SK-N-SH (cell line): ENCODE measurements around the gene DELE1. TPM values are rescaled to one million over a fixed set of nuclear protein-coding genes. Genes with fewer than 3 reads are reported as not detected.

Source experiments
- CTCF ChIA-PET: fragments of 300-600, 350-600 bp; formaldehyde crosslinking; extraction: SDS; loops from one replicate; lab custom pipeline; 2021; lab: Yijun Ruan, JAX
- POLR2A ChIA-PET: fragments of 350-600 bp; sonication (Branson Sonifier 250); formaldehyde crosslinking; extraction: SDS; loops from one replicate; lab custom pipeline; 2020; ENCODE audit warnings: antibody characterized with exemption, inconsistent platforms; lab: Yijun Ruan, JAX
- DNase-seq: peaks from one replicate; pipeline ENCODE4 v3.0.0; 2012
- H2AFZ ChIP-seq: fragments of 200-600 bp; sonication (generic); 2 replicates; pipeline ENCODE4 v1.8.1; 2016; ENCODE audit warnings: antibody characterized with exemption, mild to moderate bottlenecking, low read depth
- H3F3A ChIP-seq: fragments of 200-600 bp; sonication (generic); replicated peaks from 2 replicates; pipeline ENCODE3; 2016; ENCODE audit warnings: antibody characterized with exemption, mild to moderate bottlenecking; ENCODE audit not compliant: insufficient read depth
- H3K27ac ChIP-seq, 2 experiments: fragments of 200-500 bp in 1 of 2; fragments of 200-600 bp in 1 of 2; sonication (Bioruptor generic) in 1 of 2; sonication (generic), shearing (Covaris generic) in 1 of 2; 2 replicates each; pipeline versions ENCODE4 v1.5.1 to v1.6.1; 2014 to 2016; ENCODE audit warnings: low read depth in 2 of 2, inconsistent platforms in 1 of 2, low read length in 1 of 2, mild to moderate bottlenecking in 1 of 2, mixed read lengths in 1 of 2
- H3K27me3 ChIP-seq: fragments of 200-600 bp; sonication (generic), shearing (Covaris generic); 2 replicates; pipeline ENCODE4 v1.6.1; 2016; ENCODE audit warnings: mixed run types; ENCODE audit not compliant: insufficient read depth
- H3K36me3 ChIP-seq, 2 experiments: fragments of 200-500 bp in 1 of 2; fragments of 200-600 bp in 1 of 2; sonication (Bioruptor generic) in 1 of 2; sonication (generic) in 1 of 2; replicated peaks in 1 of 2; 2 replicates each; pipeline versions ENCODE3 to v1.5.1; 2014 to 2016; ENCODE audit warnings: low read length in 1 of 2, mild to moderate bottlenecking in 1 of 2; ENCODE audit not compliant: insufficient read depth in 2 of 2, control insufficient read depth in 1 of 2
- H3K4me1 ChIP-seq, 2 experiments: fragments of 200-500 bp in 1 of 2; fragments of 200-600 bp in 1 of 2; sonication (Bioruptor generic) in 1 of 2; sonication (generic), shearing (Covaris generic) in 1 of 2; 2 replicates each; pipeline versions ENCODE4 v1.5.1 to v1.6.1; 2014 to 2016; ENCODE audit warnings: low read depth in 1 of 2, low read length in 1 of 2, mixed run types in 1 of 2; ENCODE audit not compliant: insufficient read depth in 2 of 2, control insufficient read depth in 1 of 2
- H3K4me2 ChIP-seq: fragments of 200-600 bp; sonication (generic), shearing (Covaris generic); 2 replicates; pipeline ENCODE4 v1.6.1; 2017; ENCODE audit warnings: mixed run types
- H3K4me3 ChIP-seq, 2 experiments: fragments of 200-500 bp in 1 of 2; fragments of 200-600 bp in 1 of 2; sonication (Bioruptor generic) in 1 of 2; sonication (generic), shearing (Covaris generic) in 1 of 2; 2 replicates each; pipeline versions ENCODE4 v1.5.1 to v1.8.1; 2014 to 2016; ENCODE audit warnings: low read depth in 2 of 2, inconsistent platforms in 1 of 2, low read length in 1 of 2, mild to moderate bottlenecking in 1 of 2, mixed read lengths in 1 of 2, moderate library complexity in 1 of 2
- H3K79me2 ChIP-seq: fragments of 200-600 bp; sonication (generic); 2 replicates; pipeline ENCODE4 v1.8.1; 2017; ENCODE audit warnings: mild to moderate bottlenecking; ENCODE audit not compliant: insufficient read depth
- H3K9ac ChIP-seq: fragments of 200-600 bp; sonication (generic); 2 replicates; pipeline ENCODE4 v1.6.1; 2017; ENCODE audit warnings: mixed run types
- H3K9me2 ChIP-seq: fragments of 200-600 bp; sonication (generic); 2 replicates; pipeline ENCODE4 v1.6.1; 2017; ENCODE audit warnings: mixed run types
- H3K9me3 ChIP-seq: fragments of 200-600 bp; sonication (generic); 2 replicates; pipeline ENCODE4 v1.6.1; 2017; ENCODE audit warnings: mixed run types, mild to moderate bottlenecking, moderate library complexity
- H4K20me1 ChIP-seq: fragments of 200-600 bp; sonication (generic); 2 replicates; pipeline ENCODE4 v1.6.1; 2017; ENCODE audit warnings: mild to moderate bottlenecking, mixed run types; ENCODE audit not compliant: insufficient read depth
- CHD2 ChIP-seq: fragments of 150-350 bp; IDR thresholded peaks from 2 replicates; pipeline ENCODE4 v1.6.1; 2018; ENCODE audit warnings: low read length; ENCODE audit not compliant: partially characterized antibody
- CTCF ChIP-seq: fragments of 200-600 bp; sonication (generic); IDR thresholded peaks from 2 replicates; pipeline ENCODE4 v1.6.1; 2017; ENCODE audit warnings: antibody characterized with exemption, mild to moderate bottlenecking, moderate library complexity
- ELF1 ChIP-seq: IDR thresholded peaks from 2 replicates; pipeline ENCODE4 v1.4.0; 2012
- GABPA ChIP-seq: IDR thresholded peaks from 2 replicates; pipeline ENCODE4 v1.4.0; 2012; ENCODE audit warnings: low read depth, mild to moderate bottlenecking
- IRF3 ChIP-seq: fragments of 150-350 bp; IDR thresholded peaks from 2 replicates; pipeline ENCODE4 v1.6.1; 2016; ENCODE audit warnings: mild to moderate bottlenecking, low read depth, low read length
- MAX ChIP-seq: IDR thresholded peaks from 2 replicates; pipeline ENCODE4 v1.4.0; 2012; ENCODE audit warnings: low read depth
- MEF2A ChIP-seq: IDR thresholded peaks from 2 replicates; pipeline ENCODE4 v1.4.0; 2012; ENCODE audit warnings: low read depth, borderline replicate concordance
- MXI1 ChIP-seq: IDR thresholded peaks from 2 replicates; pipeline ENCODE4 v1.6.1; 2012; ENCODE audit warnings: mild to moderate bottlenecking, low read depth, low read length, improper control_type of control experiment
- PBX3 ChIP-seq: IDR thresholded peaks from 2 replicates; pipeline ENCODE4; 2012
- RAD21 ChIP-seq: IDR thresholded peaks from 2 replicates; pipeline ENCODE4 v1.6.1; 2012; ENCODE audit warnings: mild to moderate bottlenecking, low read length
- RCOR1 ChIP-seq: fragments of 150-350 bp; IDR thresholded peaks from 2 replicates; pipeline ENCODE4 v1.6.1; 2017; ENCODE audit warnings: antibody characterized with exemption, low read length
- RFX5 ChIP-seq: IDR thresholded peaks from 2 replicates; pipeline ENCODE4 v1.6.1; 2012; ENCODE audit warnings: mild to moderate bottlenecking, improper control_type of control experiment, low read length
- RXRA ChIP-seq: IDR thresholded peaks from 2 replicates; pipeline ENCODE4 v1.4.0; 2012; ENCODE audit warnings: low read depth, mild to moderate bottlenecking, borderline replicate concordance
- SIN3A ChIP-seq: IDR thresholded peaks from 2 replicates; pipeline ENCODE4 v1.6.1; 2012; ENCODE audit warnings: low read depth, mild to moderate bottlenecking, low read length, moderate library complexity, borderline replicate concordance
- SMC3 ChIP-seq: IDR thresholded peaks from 2 replicates; pipeline ENCODE4 v1.6.1; 2012; ENCODE audit warnings: low read depth, low read length, improper control_type of control experiment
- TAF1 ChIP-seq: IDR thresholded peaks from 2 replicates; pipeline ENCODE4 v1.6.1; 2012; ENCODE audit warnings: low read depth, mild to moderate bottlenecking, low read length, moderate library complexity, borderline replicate concordance
- TCF12 ChIP-seq: IDR thresholded peaks from 2 replicates; pipeline ENCODE4 v1.4.0; 2012
- YY1 ChIP-seq: IDR thresholded peaks from 2 replicates; pipeline ENCODE4 v1.4.0; 2012; ENCODE audit warnings: low read depth, mild to moderate bottlenecking
- whole genome bisulfite sequencing: methylation state at CpG from one replicate; pipeline ENCODE4 v1.1.6; 2017; ENCODE audit warnings: low lambda C conversion rate; 5-methylcytosine and 5-hydroxymethylcytosine counted together
- polyA plus RNA-seq, 3 experiments: library from polyadenylated mRNA; depleted of rRNA; stranded (reverse); fragments of >200 nt; gene quantifications; 2 replicates each; pipeline ENCODE4 v1.2.3, GENCODE V29; 2012
- TF ChIP-seq, protein P1 (sequence below): IDR thresholded peaks from 2 replicates; pipeline ENCODE4 v1.4.0; 2012; ENCODE audit warnings: low read depth, borderline replicate concordance
- TF ChIP-seq, protein P2 (sequence below): fragments of 150-350 bp; IDR thresholded peaks from 2 replicates; pipeline ENCODE4 v1.6.1; 2017; ENCODE audit warnings: antibody characterized with exemption, low read length, low read depth, borderline replicate concordance

DELE1 gene
- polyA plus RNA-seq, 1 of the 3 experiments (the other 2 are of a cell fraction): 60.3 TPM

DNA sequence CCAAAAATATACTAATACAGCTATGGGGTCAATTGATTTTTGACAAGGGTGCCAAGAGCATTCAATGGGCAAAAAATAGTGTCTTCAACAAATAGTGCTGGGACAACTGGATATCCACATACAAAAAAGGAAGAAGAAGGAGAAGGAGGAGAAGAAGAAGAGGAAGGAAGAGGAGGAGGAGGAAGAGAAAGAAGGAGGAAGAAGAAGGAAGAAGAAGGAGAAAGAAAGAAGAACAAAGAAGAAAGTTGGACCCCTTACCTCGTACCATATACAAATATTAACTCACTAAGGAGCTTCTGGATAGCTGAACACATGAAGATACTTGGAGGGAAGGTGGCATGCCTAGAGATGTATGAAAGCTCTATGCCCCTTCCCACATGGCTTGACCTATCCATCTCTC is 17.2 kb upstream of the DELE1 start (continued):
- TF ChIP-seq, protein P1, sequence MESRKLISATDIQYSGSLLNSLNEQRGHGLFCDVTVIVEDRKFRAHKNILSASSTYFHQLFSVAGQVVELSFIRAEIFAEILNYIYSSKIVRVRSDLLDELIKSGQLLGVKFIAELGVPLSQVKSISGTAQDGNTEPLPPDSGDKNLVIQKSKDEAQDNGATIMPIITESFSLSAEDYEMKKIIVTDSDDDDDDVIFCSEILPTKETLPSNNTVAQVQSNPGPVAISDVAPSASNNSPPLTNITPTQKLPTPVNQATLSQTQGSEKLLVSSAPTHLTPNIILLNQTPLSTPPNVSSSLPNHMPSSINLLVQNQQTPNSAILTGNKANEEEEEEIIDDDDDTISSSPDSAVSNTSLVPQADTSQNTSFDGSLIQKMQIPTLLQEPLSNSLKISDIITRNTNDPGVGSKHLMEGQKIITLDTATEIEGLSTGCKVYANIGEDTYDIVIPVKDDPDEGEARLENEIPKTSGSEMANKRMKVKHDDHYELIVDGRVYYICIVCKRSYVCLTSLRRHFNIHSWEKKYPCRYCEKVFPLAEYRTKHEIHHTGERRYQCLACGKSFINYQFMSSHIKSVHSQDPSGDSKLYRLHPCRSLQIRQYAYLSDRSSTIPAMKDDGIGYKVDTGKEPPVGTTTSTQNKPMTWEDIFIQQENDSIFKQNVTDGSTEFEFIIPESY: no peak
- no peak for TF ChIP-seq CHD2
- TF ChIP-seq IRF3: no peak

DNA sequence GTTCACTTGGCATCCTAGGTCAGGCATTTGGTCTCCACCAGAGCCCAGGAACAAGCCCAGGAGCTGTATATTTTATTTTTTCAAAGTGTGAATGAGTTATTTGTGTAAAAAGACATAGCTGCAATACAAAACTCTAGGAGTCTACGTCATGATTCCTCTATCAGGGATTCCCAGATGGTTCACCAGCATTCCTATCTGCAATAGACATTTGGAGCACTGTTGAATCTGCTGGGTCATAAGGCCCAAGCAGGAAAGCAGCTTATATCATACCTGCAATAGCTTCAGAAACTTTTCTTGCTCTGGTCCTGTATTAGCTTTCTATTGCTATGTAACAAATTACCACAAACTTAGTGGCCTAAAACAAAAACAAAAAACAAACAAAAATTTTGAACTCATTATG is 16.7 kb upstream of the DELE1 start:
- H3K36me3 ChIP-seq: no peaks in the 10 kb centered on the region
- no peak for TF ChIP-seq TCF12
- TF ChIP-seq PBX3: no peak
- no peak for TF ChIP-seq MXI1
- no peak for TF ChIP-seq RAD21
- no peak for TF ChIP-seq RXRA
- TF ChIP-seq SMC3: no peak
- TF ChIP-seq ELF1: no peak
- no peak for TF ChIP-seq CTCF
- TF ChIP-seq RCOR1: no peak
- TF ChIP-seq, protein P2, sequence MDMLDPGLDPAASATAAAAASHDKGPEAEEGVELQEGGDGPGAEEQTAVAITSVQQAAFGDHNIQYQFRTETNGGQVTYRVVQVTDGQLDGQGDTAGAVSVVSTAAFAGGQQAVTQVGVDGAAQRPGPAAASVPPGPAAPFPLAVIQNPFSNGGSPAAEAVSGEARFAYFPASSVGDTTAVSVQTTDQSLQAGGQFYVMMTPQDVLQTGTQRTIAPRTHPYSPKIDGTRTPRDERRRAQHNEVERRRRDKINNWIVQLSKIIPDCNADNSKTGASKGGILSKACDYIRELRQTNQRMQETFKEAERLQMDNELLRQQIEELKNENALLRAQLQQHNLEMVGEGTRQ: no peak
- no peak for TF ChIP-seq MEF2A
- no peak for TF ChIP-seq RFX5
- TF ChIP-seq YY1: no peak
- TF ChIP-seq TAF1: no peak
- TF ChIP-seq SIN3A: no peak
- no peak for TF ChIP-seq GABPA
- no peak for TF ChIP-seq MAX
- TF ChIP-seq, all 33 proteins: peak for 0
- 0% methylated on average over 1 of the region's 1 CpG for WGBS
- Histone ChIP-seq H3K9me3 (no peaks in the 10 kb centered on the region), H3K4me1 (peaks cover 0 to 13% of the 10 kb centered on the region in 2 experiments; a peak in 1 of 4 replicates), H3K9ac (no peak overlapping the region), H3K4me3 (no peak overlapping the region), H3F3A (no peaks in the 10 kb centered on the region), H3K27me3 (peaks cover 3% of the 10 kb centered on the region; the same call in 1 of the 2 replicates), H3K9me2 (no peaks in the 10 kb centered on the region), H3K79me2 (no peaks in the 10 kb centered on the region), H3K27ac (no peak overlapping the region), H2AFZ (no peak overlapping the region), H3K4me2 (no peak overlapping the region), H4K20me1 (no peaks in the 10 kb centered on the region)
- POLR2A ChIA-PET: no interaction called here
- no peak for DNase-seq
- CTCF ChIA-PET: interaction anchor here (1.4 to 6.0 kb wide), 5 partner anchors 7 to 215 kb away, joined by 3 to 30 read pairs (median 6); no protein-coding TSS in a partner anchor
